HEK293 (cell line): ENCODE measurements around the gene TRIP11.
A peak's percentile ranks its signal among the peaks of the same experiment; 100 is the strongest.

ENCODE experiments used
- CTCF ChIP-seq: fragments of 450-650 bp; formaldehyde crosslinking; IDR thresholded peaks from 2 replicates; pipeline ENCODE4 v1.5.1; 2016; ENCODE audit warnings: missing biosample characterization, missing genetic modification characterization
- KLF1 ChIP-seq: fragments of 450-650 bp; formaldehyde crosslinking; IDR thresholded peaks from 2 replicates; pipeline ENCODE4 v1.5.1; 2016; ENCODE audit warnings: missing biosample characterization, missing genetic modification characterization
- SP2 ChIP-seq: fragments of 450-650 bp; formaldehyde crosslinking; IDR thresholded peaks from 2 replicates; pipeline ENCODE4 v1.5.1; 2016; ENCODE audit warnings: missing biosample characterization, missing genetic modification characterization
- ZNF175 ChIP-seq: fragments of 450-650 bp; formaldehyde crosslinking; IDR thresholded peaks from 2 replicates; pipeline ENCODE4 v1.5.1; 2016; ENCODE audit warnings: missing biosample characterization, missing genetic modification characterization
- ZNF24 ChIP-seq: fragments of 450-650 bp; formaldehyde crosslinking; IDR thresholded peaks from 2 replicates; pipeline ENCODE4 v1.5.1; 2016; ENCODE audit warnings: missing biosample characterization, missing genetic modification characterization
- ZNF335 ChIP-seq: fragments of 450-650 bp; formaldehyde crosslinking; conservative IDR thresholded peaks from 2 replicates; pipeline ENCODE4 v1.5.1; 2016; ENCODE audit warnings: missing biosample characterization, missing genetic modification characterization
- ZNF544 ChIP-seq: fragments of 450-650 bp; formaldehyde crosslinking; IDR thresholded peaks from 2 replicates; pipeline ENCODE4 v1.5.0; 2017; ENCODE audit warnings: missing biosample characterization, missing genetic modification characterization
- TF ChIP-seq, protein P1 (sequence below): IDR thresholded peaks from 2 replicates; pipeline ENCODE4 v1.6.1; 2011; ENCODE audit warnings: mild to moderate bottlenecking, low read depth, low read length, borderline replicate concordance

- TF ChIP-seq KLF1 (tag by site-specific recombination) (no peak), SP2 (tag by site-specific recombination) (no peak), CTCF (tag by site-specific recombination) (no peak), ZNF544 (tag by site-specific recombination) (no peak), ZNF175 (tag by site-specific recombination) (no peak), ZNF335 (tag by site-specific recombination) (peak; percentile 90), ZNF24 (no peak)
- TF ChIP-seq, protein P1, sequence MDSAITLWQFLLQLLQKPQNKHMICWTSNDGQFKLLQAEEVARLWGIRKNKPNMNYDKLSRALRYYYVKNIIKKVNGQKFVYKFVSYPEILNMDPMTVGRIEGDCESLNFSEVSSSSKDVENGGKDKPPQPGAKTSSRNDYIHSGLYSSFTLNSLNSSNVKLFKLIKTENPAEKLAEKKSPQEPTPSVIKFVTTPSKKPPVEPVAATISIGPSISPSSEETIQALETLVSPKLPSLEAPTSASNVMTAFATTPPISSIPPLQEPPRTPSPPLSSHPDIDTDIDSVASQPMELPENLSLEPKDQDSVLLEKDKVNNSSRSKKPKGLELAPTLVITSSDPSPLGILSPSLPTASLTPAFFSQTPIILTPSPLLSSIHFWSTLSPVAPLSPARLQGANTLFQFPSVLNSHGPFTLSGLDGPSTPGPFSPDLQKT: no peak
Observed at GRCh38 chr14:91946622-91947474, 93.0 kb downstream of the TRIP11 start.
